IPS-11a (cell line): Measurements from ENCODE around the gene TIMP4.

Source experiments
- H3K4me3 ChIP-seq: one replicate; pipeline ENCODE4 v1.5.1; 2013; ENCODE audit warnings: low read depth, low read length, control low read depth

Gene TIMP4

GRCh38 chr3:12107071-12107713 is 51.5 kb downstream of the TIMP4 start:
- no peak overlapping the region for H3K4me3 ChIP-seq
